DND-41 (cell line): ENCODE data around the gene ABHD16B.

ENCODE experiments used
- ATAC-seq: fragments of 200-7000 bp; cut with Tn5 transposase; 3 replicates; pipeline ENCODE4 v1.9.1; 2021; ENCODE audit warnings: low read depth; ENCODE audit not compliant: insufficient read depth
- DNase-seq: peaks from one replicate; pipeline ENCODE4 v3.0.0-alpha.2; 2020
- H2AFZ ChIP-seq: 2 replicates; pipeline ENCODE4 v1.6.0; 2012; ENCODE audit warnings: low read depth, low read length
- H3K27ac ChIP-seq: 2 replicates; pipeline ENCODE4 v1.5.1; 2012; ENCODE audit warnings: low read length, inconsistent platforms
- H3K27me3 ChIP-seq: fragments of 200-600 bp; sonication (generic); 2 replicates; pipeline ENCODE4 v1.6.0; 2012; ENCODE audit warnings: low read length, mild to moderate bottlenecking, inconsistent platforms; ENCODE audit not compliant: insufficient read depth, poor library complexity
- H3K36me3 ChIP-seq: 2 replicates; pipeline ENCODE4 v1.5.1; 2012; ENCODE audit warnings: low read length, inconsistent platforms; ENCODE audit not compliant: insufficient read depth
- H3K4me1 ChIP-seq: 2 replicates; pipeline ENCODE4 v1.5.1; 2012; ENCODE audit warnings: mild to moderate bottlenecking, low read length; ENCODE audit not compliant: insufficient read depth
- H3K4me2 ChIP-seq: 2 replicates; pipeline ENCODE4 v1.6.0; 2012; ENCODE audit warnings: mild to moderate bottlenecking, moderate library complexity, low read length, inconsistent platforms; ENCODE audit not compliant: insufficient read depth
- H3K4me3 ChIP-seq, 2 experiments: fragments of 200-600 bp in 1 of 2; shearing (Covaris generic) in 1 of 2; 2 replicates each; pipeline ENCODE4 v1.5.1; 2012 to 2016; ENCODE audit warnings: inconsistent platforms in 2 of 2, low read length in 2 of 2, mild to moderate bottlenecking in 2 of 2, low read depth in 1 of 2, moderate library complexity in 1 of 2
- H3K79me2 ChIP-seq: 2 replicates; pipeline ENCODE4 v1.6.0; 2012; ENCODE audit warnings: low read length, inconsistent platforms; ENCODE audit not compliant: insufficient read depth
- H3K9ac ChIP-seq: 2 replicates; pipeline ENCODE4 v1.6.0; 2012; ENCODE audit warnings: low read depth, mild to moderate bottlenecking, inconsistent platforms, low read length, moderate library complexity
- H3K9me3 ChIP-seq: 2 replicates; pipeline ENCODE4 v1.5.1; 2012; ENCODE audit warnings: low read length, moderate library complexity, mild to moderate bottlenecking, inconsistent platforms; ENCODE audit not compliant: insufficient read depth, severe bottlenecking
- H4K20me1 ChIP-seq: 2 replicates; pipeline ENCODE4 v1.6.0; 2012; ENCODE audit warnings: low read length; ENCODE audit not compliant: insufficient read depth
- EZH2 ChIP-seq: IDR thresholded peaks from 3 replicates; pipeline ENCODE4 v1.6.1; 2012; ENCODE audit warnings: borderline replicate concordance, low read depth, mild to moderate bottlenecking, moderate library complexity, low read length, inconsistent platforms; ENCODE audit not compliant: severe bottlenecking
- TF ChIP-seq, protein P1 (sequence below): IDR thresholded peaks from 2 replicates; pipeline ENCODE4 v1.5.1; 2012; ENCODE audit warnings: borderline replicate concordance, low read length, moderate library complexity, mild to moderate bottlenecking; ENCODE audit not compliant: poor library complexity, severe bottlenecking; ENCODE audit errors: extremely low read depth

ABHD16B gene

DNA sequence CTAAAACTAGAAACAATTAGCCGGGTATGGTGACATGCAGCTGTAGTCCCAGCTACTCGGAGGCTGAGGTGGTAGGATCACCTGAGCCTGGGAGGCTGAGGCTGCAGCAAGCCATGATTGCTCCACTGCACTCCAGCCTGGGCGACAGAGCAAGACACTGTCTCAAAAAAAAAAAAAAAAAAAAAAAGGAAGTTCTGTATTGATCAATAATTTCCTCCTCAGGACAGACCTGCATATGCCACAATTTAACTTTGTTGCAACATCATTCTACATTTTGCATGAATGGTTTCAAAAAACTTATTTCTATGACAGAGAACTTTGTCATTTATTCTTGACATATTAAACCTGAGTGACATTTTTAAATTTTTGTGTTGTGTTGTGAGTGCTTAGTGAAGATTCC is 39.1 kb downstream of the ABHD16B start:
- Histone ChIP-seq H3K4me1 (peaks cover 24% of the 10 kb centered on the region), H2AFZ (no peak overlapping the region), H3K27ac (no peak overlapping the region), H3K79me2 (peaks cover 99% of the 10 kb centered on the region), H3K4me3 (no peak overlapping the region), H3K9me3 (no peaks in the 10 kb centered on the region), H3K27me3 (no peaks in the 10 kb centered on the region), H4K20me1 (peaks cover 80% of the 10 kb centered on the region), H3K36me3 (peaks cover 34% of the 10 kb centered on the region), H3K4me2 (no peak overlapping the region), H3K9ac (no peak overlapping the region)
- no peak for DNase-seq
- no peak for TF ChIP-seq EZH2
- TF ChIP-seq, protein P1, sequence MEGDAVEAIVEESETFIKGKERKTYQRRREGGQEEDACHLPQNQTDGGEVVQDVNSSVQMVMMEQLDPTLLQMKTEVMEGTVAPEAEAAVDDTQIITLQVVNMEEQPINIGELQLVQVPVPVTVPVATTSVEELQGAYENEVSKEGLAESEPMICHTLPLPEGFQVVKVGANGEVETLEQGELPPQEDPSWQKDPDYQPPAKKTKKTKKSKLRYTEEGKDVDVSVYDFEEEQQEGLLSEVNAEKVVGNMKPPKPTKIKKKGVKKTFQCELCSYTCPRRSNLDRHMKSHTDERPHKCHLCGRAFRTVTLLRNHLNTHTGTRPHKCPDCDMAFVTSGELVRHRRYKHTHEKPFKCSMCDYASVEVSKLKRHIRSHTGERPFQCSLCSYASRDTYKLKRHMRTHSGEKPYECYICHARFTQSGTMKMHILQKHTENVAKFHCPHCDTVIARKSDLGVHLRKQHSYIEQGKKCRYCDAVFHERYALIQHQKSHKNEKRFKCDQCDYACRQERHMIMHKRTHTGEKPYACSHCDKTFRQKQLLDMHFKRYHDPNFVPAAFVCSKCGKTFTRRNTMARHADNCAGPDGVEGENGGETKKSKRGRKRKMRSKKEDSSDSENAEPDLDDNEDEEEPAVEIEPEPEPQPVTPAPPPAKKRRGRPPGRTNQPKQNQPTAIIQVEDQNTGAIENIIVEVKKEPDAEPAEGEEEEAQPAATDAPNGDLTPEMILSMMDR = no peak
- ATAC-seq = no peak

DNA sequence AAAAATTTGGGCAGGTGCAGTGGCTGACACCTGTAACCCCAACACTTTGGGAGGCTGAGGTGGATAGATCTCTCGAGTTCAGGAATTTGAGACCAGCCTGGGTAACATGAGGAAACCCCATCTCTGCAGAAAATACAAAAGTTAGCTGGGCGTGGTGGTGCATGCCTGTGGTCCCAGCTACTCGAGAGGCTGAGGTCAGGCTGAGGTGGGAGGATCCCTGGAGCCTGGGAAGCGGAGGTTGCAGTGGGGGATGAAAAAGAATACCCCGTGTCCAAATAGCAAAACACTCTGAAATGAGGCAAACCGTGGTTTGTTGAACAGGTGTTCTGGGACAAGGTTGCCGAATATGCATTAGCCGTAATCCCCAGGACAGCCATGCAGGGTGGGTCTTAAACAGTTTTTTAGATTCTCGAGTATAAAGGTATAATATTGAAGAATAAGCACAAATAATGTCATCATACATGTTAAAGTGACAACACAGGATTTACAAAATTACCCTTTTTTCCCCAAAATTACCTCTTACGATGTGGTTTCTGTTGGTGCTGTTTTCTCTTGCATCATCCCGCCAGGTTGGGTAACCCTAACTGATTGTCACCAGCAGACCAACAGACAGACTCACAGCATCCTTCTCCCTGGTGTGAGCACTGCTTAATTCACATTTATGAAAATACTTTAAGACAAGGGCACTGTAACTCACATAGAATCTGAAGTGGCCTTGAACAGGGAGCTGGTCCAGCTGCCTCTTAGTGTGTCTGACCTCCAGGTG is 42.7 kb downstream of the ABHD16B start:
- Histone ChIP-seq H3K27me3 (no peaks in the 10 kb centered on the region), H3K27ac (no peak overlapping the region), H3K4me2 (no peak overlapping the region), H3K4me1 (peaks cover 4% of the 10 kb centered on the region), H3K9me3 (no peaks in the 10 kb centered on the region), H3K9ac (no peak overlapping the region), H3K4me3 (no peak overlapping the region), H4K20me1 (peaks cover 77% of the 10 kb centered on the region), H3K36me3 (peaks cover 22% of the 10 kb centered on the region), H2AFZ (no peak overlapping the region), H3K79me2 (peaks cover 99% of the 10 kb centered on the region)
- ATAC-seq (no peak), DNase-seq (no peak)
- TF ChIP-seq EZH2 = no peak
- TF ChIP-seq, protein P1 = no peak

DNA sequence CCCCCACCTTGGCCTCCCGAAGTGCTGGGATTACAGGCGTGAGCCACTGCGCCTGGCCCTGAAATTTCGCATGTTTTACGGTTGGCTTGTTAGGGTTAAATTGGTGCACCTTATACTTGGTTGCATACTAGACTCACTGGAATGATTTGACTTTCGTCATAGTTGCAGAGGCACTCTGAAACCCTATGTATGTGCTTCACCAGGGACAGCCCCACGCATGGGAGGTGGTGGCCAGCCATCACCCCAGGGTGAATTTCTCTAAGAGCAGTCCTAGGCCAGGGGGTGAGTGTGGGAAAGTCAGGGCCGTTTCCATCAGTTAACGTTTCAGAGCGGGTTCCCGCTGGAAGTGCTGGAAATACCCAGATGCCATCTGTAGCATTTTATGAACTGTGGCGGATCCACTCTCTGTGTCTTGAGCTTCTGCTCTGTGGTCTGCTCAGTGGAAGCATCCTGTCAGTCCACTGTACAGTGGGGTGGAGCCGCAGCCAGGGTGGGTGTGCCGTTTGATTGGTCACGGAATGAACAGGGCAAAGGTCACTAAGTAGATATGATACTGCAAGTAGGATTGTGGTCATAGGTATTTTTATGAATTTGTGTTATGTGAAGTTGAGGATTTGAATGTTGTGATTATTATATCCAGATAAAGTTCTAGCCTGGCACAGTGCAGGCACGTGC is 46.8 kb downstream of the ABHD16B start:
- Histone ChIP-seq H3K79me2 (peaks cover 99% of the 10 kb centered on the region), H3K27me3 (no peaks in the 10 kb centered on the region), H3K36me3 (peaks cover 14% of the 10 kb centered on the region), H3K27ac (no peak overlapping the region), H3K9ac (no peak overlapping the region), H4K20me1 (peaks cover 75% of the 10 kb centered on the region), H3K4me1 (no peaks in the 10 kb centered on the region), H3K4me2 (no peak overlapping the region), H3K4me3 (no peak overlapping the region), H3K9me3 (no peaks in the 10 kb centered on the region), H2AFZ (no peak overlapping the region)
- no peak for DNase-seq
- TF ChIP-seq, protein P1 = no peak
- no peak for TF ChIP-seq EZH2
- no peak for ATAC-seq
